ENCODE results near the gene MYCBPAP.

Gene MYCBPAP

GRCh38 chr17:50492214-50492613 lies 16.0 kb upstream of the MYCBPAP start:
- no peak for DNase-seq

DNA sequence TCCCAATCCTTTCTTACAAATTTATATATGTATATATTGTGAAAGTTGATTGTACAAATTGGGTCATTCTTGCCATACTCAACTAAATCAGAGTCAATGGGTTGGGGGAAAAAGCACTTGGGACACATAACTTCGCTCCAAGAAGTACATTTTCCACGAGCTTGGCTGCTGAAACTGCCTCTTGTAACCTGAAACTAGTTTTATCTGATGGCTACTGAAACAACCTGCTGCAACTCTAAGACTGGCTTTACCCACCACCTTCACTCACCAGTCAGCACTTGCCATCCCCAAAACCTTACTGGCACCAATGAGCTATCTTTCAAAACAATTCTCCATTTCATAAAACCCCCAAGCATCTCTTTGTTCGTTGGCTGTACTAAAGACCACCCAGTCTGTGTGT lies 14.5 kb upstream of the MYCBPAP start:
- no peak for DNase-seq

- no peak for DNase-seq
Measured at GRCh38 chr17:50495217-50495823, 12.9 kb upstream of the MYCBPAP start.

DNA sequence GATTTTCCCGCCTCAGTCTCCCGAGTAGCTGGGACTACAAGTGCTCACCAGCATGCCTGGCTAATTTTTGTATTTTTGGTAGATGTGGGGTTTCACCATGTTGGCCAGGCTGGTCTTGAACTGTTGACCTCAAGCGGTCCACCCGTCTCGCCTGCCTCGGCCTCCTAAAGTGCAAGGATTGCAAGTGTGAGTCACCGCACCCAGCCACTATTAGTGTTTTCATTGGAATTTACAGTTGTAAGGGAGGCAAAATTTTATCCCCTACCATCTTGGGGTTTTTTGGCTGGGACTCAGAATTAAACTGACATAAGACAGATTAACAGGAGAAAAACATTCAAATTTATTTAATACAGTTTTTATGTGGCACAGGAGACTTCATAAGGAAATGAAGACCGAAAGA lies 12.3 kb upstream of the MYCBPAP start:
- DNase-seq = no peak

DNA sequence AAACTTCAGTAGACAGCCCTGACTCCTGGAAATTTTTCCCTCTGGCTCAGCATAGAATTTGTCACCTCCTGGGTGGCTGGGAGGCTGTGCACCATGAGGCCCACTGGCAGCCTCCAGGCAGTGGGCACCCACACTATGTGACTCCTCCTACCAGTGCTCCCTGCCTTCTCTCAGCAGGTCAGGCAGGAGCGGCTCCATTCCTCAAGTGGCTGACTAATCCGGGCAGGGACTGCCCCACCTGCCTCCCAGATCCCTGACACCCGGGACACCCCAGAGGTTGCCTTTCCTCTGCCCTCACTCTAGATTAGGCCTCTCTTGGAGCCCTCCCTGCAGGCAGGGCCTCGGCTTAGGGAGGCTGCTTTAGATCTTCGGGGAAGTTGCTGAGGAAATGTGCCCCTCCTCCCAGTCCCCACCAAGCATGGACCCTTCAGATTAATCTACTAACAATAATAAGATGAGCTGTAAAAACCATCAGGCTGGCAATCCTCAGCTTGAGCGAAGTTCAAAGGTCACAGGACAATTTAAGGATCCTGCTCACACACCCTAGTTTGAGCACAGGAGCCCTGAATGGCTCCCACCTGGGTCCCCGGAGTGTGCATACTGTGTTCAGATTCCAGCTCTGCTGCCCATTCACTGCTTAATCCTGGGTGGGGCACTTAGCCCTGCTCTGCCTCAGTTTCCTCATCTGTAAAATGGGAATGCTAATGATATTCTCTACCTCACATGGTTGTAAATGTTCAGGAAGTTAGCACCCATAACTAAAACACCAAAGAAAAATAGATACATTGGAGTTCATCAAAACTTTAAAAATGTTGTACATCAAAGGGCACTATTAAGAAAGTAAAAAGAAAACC lies 10.0 kb upstream of the MYCBPAP start:
- DNase-seq = no peak

GRCh38 chr17:50499270-50499669 lies 9.0 kb upstream of the MYCBPAP start:
- no peak for DNase-seq

- no peak for DNase-seq
Measured at GRCh38 chr17:50499721-50500120, 8.5 kb upstream of the MYCBPAP start.

DNA sequence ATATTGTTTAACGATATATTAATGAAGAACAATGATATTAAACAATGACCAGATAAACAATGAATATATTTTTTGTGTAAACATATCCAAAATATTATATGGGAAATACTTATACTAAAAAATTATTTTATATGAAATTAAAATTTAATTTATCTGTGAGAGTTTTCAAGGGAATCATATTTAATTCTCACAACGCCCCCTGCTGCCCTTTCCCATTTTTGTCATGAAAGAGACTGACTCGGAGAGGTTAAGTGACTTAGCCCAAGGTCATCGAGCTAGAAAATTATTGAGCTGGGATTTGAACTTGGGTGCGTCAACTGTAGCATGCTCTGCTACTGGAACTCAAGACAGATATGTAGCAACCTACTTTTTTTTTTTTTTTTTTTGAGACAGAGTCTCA lies 7.2 kb upstream of the MYCBPAP start:
- DNase-seq = no peak

DNA sequence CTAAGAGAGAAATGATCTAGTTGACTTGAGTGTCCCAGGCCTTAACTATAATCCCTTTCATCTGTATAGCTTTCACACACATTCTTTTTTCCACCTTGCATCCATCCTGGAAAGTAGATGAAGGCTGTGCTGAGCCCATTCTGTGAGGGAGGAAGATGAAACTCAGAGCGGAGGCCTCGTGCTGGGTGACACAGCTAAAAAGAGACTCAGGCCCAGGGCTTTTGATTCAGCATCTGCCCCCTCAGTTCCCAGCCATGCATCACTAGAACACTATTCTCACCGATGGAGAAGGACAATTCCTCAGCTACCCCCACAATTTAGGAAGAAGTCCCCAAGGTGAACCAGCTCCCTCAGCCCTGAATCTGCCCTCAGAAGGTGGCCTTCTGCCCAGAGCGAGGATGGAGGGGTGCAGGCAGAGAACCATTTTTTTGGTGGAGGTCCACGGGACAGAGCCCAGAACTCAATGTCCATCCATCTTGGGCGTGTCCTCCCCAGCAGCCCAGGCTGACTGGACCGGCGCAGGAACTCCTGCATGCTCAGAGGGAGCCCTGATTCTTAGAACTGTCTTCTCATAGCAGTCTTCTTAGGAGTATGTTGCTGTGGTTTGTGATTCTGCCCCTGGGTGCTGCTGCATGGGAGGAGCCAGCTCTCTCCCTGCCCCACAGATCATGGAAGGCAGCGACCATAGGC lies 5.8 kb upstream of the MYCBPAP start:
- DNase-seq = no peak

- no peak for DNase-seq
Measured at GRCh38 chr17:50505591-50506130, 2.6 kb upstream of the MYCBPAP start.

DNA sequence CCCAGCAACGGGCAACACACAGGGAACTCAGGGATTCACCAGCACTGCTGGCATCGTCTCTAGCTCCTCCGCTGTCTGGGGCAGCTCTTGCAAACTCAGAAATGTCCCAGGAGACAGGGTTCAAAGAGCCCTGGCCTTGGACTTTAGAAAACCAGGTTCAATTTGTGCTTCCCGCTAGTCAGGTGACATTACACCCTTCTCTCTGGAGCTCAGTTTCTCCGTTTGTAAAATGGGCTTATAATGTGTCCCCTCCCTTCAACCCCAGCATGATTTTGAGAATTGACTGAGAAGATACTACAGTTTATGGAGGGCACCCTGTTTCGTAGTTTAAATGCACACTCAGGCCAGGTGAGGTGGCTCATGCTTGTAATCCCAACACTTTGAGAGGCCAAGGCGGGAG lies 1.9 kb upstream of the MYCBPAP start:
- no peak for DNase-seq

GRCh38 chr17:50508573-50509460 lies 578 bp downstream of the MYCBPAP start:
- DNase-seq = no peak

DNA sequence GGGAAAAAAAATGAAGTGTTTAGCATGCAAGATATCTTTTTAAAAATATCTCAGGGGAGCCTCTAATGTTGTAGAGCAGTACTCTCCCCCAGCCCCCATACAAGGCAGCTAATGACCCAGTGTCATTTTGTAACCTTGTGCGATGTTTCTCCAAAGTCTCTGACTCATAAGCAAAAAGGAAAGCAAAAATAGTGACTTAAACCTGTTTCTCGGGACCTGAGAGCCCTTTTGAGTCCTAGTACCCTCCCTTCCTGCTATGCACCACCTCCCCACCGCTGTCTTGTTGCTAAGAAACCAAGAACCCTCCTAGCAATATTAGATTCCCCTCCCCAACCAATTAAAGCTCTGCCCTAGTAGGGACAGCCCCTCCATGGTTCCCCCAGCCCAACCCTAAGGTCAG lies 2.8 kb downstream of the MYCBPAP start:
- DNase-seq = no peak

DNA sequence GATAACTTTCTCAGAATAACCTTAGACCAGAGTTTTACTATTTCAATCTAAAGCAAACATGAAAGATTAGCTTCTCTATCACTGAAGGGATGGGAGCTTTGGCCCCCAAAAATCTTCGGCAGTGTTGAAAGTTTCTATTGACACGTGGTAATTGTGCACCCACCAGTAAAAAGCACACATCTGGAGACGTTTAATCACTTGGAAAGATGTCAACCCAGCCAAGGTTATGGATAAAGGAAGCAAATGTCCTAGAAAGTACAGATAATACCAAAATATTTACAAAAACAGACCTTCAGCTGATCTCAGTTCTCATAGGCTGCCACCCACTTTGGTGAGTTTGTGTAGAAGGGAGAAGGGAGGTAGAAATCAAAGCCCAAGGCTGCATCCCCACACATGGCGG lies 5.3 kb downstream of the MYCBPAP start:
- DNase-seq = no peak

DNA sequence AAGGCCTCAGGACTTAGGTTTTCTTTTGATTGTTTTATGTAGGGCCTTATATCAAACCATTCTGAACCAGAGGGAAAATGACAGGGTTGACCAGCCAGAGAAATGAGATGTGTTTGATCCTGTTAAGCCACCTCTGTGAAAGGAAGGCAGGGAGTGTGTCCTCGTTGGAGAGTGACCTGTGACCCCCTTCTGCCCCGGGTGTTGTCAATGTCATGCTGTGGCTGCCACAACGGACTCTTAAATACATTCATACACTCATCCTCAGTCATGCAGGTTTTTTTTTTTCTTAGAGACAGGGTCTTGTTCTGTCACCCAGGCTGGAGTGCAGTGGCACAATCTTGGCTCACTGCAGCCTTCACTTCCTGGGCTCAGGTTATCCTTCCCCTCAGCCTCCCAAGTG lies 6.1 kb downstream of the MYCBPAP start:
- no peak for DNase-seq

- no peak for DNase-seq
Measured at GRCh38 chr17:50514936-50515702, 6.9 kb downstream of the MYCBPAP start.

DNA sequence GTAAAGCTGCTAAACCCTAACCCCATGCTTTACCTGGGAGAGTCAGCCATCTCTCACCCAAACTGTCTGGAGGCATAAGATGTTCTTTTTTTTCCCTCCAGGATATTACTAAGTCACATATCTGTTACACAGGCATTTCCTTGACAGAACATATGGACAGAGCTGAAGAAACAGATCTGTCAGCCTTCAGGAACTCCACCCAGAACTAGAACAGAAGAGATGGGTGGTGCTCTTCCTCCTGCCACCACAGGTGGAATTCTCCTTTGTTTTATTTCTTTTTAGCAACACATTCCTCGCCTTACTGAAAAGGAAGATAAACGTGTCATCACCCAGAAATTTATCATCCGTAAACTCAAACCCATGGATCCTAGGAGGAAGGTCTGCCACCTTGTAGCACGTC lies 8.8 kb downstream of the MYCBPAP start:
- DNase-seq = no peak

GRCh38 chr17:50517504-50518383 lies 9.5 kb downstream of the MYCBPAP start:
- no peak for DNase-seq

DNA sequence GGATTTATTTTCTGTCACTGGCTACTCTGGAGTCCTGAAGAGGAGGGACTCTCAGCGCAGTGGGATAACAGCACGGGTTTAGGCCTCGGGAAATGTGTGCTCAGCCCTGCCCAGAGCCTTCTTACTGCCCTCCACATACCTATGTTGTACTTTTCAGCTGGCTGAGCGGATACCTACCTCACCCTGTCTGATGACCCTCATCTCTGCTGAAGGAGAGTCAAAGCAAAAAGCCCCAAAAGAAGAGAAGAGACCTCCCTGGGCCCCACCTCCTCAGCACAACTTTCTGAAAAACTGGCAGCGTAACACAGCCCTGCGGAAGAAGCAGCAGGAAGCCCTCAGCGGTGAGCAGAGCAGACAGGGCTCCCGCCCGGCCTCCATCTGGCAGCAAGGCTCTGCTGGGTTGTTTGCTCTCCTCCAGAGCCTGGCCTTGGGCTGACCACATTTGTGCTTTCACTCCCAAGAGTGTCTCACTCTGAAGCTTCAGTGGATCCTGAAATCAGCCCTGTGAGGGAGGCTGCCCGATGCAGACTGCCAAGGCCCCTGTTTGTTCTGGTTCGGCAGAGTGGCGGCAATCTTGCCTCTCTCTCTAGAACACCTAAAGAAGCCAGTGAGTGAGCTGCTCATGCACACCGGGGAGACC lies 10.3 kb downstream of the MYCBPAP start:
- no peak for DNase-seq

DNA sequence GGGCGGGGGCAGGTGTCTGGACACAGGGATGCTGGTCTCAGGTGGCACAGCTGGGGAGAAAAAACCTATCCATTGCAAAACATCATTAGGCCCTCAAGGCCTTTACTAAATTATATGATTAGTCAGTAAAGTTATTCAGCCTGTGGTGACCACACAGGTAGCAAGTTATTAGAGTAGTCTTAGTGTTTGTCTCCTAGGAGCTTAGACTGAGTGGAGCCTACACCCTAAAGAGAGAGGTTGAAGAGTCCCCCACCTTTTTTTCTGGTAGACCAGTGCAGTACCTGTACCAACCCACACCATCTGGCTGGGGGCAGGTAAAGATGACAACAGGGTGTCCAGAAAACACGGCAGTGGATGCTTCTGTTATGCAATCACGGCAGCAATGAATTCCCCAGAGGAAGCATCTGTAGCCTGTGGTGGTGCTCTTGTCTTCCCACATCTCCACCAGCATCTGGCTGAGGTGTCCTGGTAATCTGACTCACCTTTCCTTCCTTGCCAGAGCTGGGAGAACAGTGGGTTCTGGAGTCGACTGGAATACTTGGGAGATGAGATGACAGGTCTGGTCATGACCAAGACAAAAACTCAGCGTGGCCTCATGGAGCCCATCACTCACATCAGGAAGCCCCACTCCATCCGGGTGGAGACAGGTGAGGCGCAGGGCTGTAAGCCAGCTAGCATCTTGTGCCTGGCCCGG lies 11.0 kb downstream of the MYCBPAP start:
- no peak for DNase-seq
